GM18868 (cell line): ENCODE data around the gene PLPP6.
"Not testable (repeated sequence)": the region's sequence is repeated elsewhere in the genome, so short reads cannot be mapped to it uniquely, and the experiment has no call there.

ENCODE experiments used
- ATAC-seq: cut with Tn5 transposase; IDR thresholded peaks from one replicate; pipeline ENCODE4 v1.9.1; 2021; ENCODE audit warnings: mild to moderate bottlenecking, moderate library complexity; ENCODE audit not compliant: unreplicated experiment

The PLPP6 gene

GRCh38 chr9:4662108-4662988, at the start of gene PLPP6:
TSS of gene PLPP6 (plus strand) at chr9:4662294. CDS start at chr9:4662376, 82 bp downstream.
- ATAC-seq = peak; percentile 91

DNA sequence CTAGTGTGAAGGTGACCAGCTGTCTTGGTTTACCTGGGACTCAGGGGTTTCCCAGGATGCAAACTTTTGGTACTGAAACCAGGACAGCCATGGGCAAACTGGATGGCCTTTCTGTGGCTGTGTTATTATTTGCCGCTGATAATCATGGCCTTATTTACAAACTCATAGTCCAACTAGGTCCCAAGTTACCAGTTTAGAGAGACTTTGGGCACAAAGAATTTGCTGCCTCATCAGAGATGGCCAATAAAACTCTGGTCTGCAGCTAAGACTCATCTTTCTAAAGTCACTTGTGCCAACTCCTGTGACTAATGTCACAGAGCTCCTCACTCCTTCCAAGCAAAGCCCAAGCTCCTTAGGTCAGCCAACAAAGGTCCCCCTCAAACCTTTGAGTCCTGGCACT, 47.5 kb upstream of the PLPP6 start:
- ATAC-seq = no peak

GRCh38 chr9:4615251-4615650, 46.8 kb upstream of the PLPP6 start:
- no peak for ATAC-seq

DNA sequence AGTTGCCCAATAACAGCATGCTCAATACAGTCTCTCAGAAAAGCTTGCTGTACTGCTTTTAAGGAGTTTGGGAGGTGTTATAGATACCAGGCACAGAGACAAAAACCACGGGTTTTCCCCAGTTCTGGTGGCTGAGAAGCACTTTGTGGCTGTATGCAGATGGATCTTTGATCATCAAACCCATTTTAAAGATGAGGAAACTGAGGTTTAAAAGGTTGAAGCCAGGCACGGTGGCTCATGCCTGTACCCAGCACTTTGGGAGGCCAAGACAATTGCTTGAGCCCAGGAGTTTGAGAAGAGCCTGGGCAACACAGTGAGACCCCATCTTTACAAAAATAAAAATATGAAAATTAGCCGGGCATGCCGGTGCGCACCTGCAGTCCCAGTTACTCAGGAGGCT, 46.3 kb upstream of the PLPP6 start:
- ATAC-seq = no peak

DNA sequence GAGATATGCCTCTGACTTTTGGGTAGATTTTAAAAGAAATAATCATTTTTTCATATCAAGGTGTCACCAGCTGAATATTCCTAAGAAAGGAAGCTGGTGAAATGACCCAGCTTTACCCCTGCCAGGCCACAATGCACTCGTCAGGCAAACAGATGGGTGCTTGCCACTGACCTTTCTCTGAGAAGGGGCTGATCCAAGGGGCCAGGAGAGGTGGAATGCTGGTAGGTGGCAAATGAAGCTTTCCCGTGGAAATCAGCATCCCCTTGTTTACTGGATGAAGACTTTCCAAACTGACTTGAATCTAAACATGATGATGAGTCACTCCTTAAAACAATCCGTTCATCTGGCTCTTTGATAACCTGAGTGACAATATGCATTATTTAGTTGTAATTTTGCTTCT, 44.3 kb upstream of the PLPP6 start:
- ATAC-seq = no peak

- ATAC-seq = no peak
These were observed 43.4 kb upstream of the PLPP6 start for GRCh38 chr9:4618700-4619099.

DNA sequence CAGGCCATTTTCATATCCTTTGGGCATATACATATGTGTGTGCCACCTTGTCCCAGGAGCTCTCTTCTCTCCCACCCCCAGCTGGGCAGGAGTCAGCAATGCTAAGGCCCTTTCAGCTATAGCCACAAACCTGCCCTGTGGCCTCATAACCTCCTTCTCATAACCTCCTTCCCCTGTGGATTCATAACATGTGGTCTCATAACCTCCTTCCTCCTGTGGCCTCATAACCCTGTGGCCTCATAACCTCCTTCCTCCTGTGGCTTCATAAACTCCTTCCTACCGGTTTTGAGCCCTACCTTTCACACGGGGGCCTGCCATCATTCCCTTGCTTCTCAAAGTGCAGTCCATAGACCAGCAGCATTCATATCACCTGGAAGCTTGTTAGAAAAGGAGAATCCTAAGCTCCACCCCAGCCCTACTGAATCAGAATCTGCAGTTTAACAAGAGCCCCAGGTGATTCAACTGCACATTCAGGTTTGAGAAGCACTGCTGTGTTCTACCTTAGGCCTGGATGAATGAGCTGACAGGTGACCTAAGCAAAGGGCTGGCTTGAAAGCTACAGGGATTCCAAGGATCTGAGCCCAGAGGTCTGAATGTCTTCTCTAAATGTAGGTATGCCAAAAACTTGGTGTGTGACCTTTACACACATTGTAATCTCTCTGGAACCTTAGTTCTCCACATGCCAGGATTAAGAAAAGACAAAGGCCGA, 41.9 kb upstream of the PLPP6 start:
- ATAC-seq = no peak

GRCh38 chr9:4620881-4621555, 41.1 kb upstream of the PLPP6 start:
- ATAC-seq = no peak

DNA sequence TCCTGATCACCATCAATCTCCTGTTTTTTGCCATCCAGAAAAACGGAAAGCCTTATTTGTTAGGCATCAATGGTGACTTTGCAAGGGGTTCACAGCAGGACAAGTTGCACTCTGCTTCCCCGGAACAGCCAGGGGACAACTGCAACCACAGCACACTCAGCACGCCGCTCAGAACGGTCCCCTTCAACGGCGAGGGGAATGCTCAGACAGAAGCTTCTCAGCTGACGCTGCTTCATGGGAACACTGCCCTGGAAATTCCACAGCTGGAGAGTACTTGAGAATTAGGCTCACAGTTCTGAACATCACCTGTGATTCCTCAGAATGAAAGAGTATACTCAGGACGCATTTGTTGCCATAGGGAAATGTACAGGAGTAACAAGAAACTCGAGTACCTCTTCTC, 40.1 kb upstream of the PLPP6 start:
- no peak for ATAC-seq

DNA sequence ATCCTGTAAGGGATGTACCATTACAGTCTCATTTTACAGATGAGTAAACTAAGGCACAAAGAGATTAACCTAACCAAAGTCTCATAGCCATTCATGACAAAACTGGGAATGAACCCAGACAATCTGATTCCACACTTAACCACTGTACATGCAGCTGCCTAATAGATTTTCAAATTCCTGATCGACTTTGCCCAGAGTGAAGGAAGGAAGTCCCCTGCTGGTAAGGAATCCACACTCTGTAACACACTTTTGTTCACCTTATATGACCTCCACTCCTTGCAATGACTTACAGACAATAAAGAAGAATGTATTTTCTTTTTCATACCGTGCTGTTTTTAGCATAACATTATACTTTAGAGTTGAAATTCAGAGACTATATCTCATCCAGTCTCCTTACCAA, 31.3 kb upstream of the PLPP6 start:
- no peak for ATAC-seq

GRCh38 chr9:4638968-4639367, 23.1 kb upstream of the PLPP6 start:
- ATAC-seq = no peak

DNA sequence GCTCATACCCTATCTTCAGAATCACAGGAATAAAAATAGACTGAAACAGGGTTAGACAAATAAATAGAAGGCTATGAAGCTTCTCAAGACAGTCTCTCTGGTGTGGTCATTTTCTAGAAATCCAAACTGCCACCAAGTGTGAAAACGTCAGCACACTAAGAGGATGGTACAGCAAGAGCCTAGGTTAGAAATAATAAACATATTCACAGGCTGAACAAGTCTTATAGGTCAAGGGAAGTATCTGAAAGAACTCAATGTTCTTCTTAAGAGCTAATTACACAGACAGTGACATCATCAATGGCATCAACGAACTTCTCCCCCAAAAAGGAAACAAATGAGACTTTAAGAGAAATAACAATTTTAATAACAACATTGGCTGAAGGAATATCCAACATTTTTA, 22.7 kb upstream of the PLPP6 start:
- no peak for ATAC-seq

GRCh38 chr9:4640027-4640426, 22.1 kb upstream of the PLPP6 start:
- no peak for ATAC-seq

DNA sequence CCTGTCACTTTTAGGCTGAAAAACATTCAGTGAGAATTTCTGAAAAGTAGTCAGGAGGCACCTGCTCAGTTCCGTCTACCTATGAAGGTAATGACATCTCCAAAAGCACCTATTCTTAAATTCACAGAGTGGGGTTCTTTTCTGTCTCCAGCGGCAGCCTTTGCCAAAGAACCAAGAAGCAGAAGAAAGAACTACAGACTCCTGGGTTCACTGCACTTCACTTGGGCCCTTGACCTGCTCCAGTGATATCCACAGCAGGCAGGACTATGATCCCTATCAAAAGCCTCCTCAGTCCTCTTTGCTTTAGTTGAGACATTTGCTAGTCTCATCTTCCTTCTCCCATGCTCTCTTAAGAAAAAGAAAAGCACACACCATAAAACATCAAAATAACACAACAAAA, 19.7 kb upstream of the PLPP6 start:
- no peak for ATAC-seq

DNA sequence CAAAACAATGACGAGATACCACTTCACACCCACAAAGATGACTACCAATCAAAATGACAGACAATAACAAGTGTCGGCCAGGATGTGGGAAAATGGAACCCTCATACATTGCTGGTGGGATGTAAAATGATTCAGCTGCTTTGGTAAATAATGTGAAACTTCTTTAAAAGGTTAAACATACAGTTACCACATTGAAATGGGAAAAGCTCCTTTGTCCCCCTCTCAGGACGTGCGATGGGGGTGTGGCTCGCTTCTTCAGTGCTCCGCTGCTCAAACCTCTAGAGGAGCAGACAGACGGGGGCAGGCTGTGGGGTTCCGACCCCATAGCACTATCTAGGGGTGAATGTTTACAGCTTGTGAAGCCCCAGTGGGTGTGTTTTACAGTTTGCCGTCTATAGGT, 8.0 kb upstream of the PLPP6 start:
- no peak for ATAC-seq

- ATAC-seq = no peak
These were observed 7.6 kb upstream of the PLPP6 start for GRCh38 chr9:4654538-4654937.

- ATAC-seq = not testable (repeated sequence)
These were observed 5.9 kb upstream of the PLPP6 start for GRCh38 chr9:4656196-4656595.

DNA sequence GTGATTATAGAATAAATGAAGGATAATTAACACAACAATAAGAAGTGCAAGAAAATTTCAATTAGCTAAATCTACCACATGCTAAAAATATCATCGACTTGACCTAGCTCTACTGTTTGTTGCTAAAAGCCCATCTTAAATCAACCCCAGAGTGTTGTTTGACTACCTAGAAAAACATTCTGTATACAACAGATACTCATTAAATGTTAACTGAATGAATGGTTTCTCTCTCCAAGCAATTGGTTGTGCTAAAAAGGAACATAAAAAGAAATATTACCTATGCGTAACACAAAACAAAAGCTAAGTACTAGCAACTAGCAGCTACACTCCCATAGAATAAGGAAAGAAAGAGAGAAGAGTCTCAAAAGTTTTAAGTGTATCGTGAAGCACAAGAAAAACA, 5.5 kb upstream of the PLPP6 start:
- no peak for ATAC-seq

DNA sequence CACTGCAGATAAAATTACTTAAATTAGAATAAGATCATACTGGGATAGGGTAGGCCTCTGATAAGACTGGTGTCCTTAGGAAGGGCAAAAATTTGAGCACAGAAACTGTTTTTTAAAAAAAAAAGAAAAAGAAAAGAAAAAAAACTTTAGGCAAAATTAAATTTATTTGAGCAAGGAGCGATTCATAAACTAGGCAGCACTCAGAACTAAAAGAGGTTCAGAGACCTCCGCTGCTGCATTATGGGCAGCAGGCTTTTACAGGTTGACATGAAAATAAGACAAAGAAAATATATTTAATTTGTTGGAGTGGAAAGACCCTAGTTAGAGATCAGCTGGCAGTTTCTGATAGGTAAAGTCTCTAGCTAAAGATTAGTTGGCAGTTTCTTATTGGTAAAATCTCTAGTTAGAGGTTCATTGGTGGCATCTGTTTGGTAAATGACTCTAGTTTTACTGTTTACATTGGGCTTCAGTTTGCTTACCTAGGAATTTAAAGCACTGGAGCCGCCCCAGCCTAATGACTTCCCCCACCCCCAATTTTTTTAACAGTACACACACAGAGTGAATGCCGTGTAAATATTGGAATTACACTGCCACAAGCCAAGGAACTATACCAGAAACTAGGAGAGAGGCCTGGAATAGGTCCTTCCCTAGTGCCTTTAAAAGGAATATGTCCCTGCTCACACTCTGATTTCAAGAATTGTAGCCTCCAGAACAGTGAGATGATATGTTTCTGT, 4.5 kb upstream of the PLPP6 start:
- no peak for ATAC-seq

DNA sequence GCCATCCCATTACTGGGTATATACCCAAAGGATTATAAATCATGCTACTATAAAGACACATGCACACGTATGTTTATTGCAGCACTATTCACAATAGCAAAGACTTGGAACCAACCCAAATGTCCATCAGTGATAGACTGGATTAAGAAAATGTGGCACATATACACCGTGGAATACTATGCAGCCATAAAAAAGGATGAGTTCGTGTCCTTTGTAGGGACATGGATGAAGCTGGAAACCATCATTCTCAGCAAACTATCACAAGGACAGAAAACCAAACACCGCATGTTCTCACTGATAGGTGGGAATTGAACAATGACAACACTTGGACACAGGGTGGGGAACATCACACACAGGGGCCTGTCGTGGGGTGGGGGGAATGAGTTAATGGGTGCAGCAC, 1.4 kb upstream of the PLPP6 start:
- not testable (repeated sequence) for ATAC-seq

- ATAC-seq = no peak
These were observed 929 bp upstream of the PLPP6 start for GRCh38 chr9:4661165-4661564.
